Activated T-helper 1 cell treated with anti-CD3 and anti-CD28 coated beads, Interleukin-2, amount 50 U/mL, for 16 hours (primary cell): ENCODE results near the gene FOXJ1.

ENCODE experiments used
- DNase-seq, 2 donors: peaks; one replicate each; pipeline ENCODE4 v3.0.0-alpha.2; 2020; ENCODE audit warnings: low read depth in 1 of 2, low spot score in 1 of 2

The FOXJ1 gene

GRCh38 chr17:76142585-76143041, 1.6 kb upstream of the FOXJ1 start:
- no peak for DNase-seq

- DNase-seq: no peak
Measured at GRCh38 chr17:76142039-76142584, 1.1 kb upstream of the FOXJ1 start.

GRCh38 chr17:76140661-76141211, 309 bp downstream of the FOXJ1 start:
- DNase-seq: no peak

- no peak for DNase-seq
Measured at GRCh38 chr17:76139801-76140660, 1.0 kb downstream of the FOXJ1 start.

GRCh38 chr17:76138896-76139752, 1.9 kb downstream of the FOXJ1 start:
- no peak for DNase-seq

- no peak for DNase-seq
Measured at GRCh38 chr17:76138234-76138895, 2.7 kb downstream of the FOXJ1 start.

- DNase-seq: no peak
Measured at GRCh38 chr17:76137351-76138233, 3.5 kb downstream of the FOXJ1 start.

GRCh38 chr17:76137001-76137350, 4.1 kb downstream of the FOXJ1 start:
- DNase-seq: no peak

- DNase-seq: no peak
Measured at GRCh38 chr17:76136276-76137000, 4.6 kb downstream of the FOXJ1 start.

GRCh38 chr17:76135810-76136188, 5.2 kb downstream of the FOXJ1 start:
- DNase-seq: no peak

- no peak for DNase-seq
Measured at GRCh38 chr17:76134911-76135809, 5.9 kb downstream of the FOXJ1 start.

- DNase-seq: no peak
Measured at GRCh38 chr17:76132574-76133338, 8.3 kb downstream of the FOXJ1 start.

- no peak for DNase-seq
Measured at GRCh38 chr17:76131692-76132573, 9.1 kb downstream of the FOXJ1 start.

- DNase-seq: no peak
Measured at GRCh38 chr17:76131051-76131691, 9.9 kb downstream of the FOXJ1 start.

GRCh38 chr17:76130473-76130872, 10.6 kb downstream of the FOXJ1 start:
- DNase-seq: no peak

- DNase-seq: no peak
Measured at GRCh38 chr17:76125922-76126321, 15.1 kb downstream of the FOXJ1 start.
